Effector memory CD4-positive, alpha-beta T cell (primary cell): Measurements from ENCODE around the gene OXTR.

Experiments
- DNase-seq, 3 donors: peaks; one replicate each; pipeline ENCODE4 v3.0.0-alpha.2; 2020
- H3K27ac ChIP-seq: 2 replicates; pipeline ENCODE4 v1.7.0; 2013; ENCODE audit warnings: mild to moderate bottlenecking, low read length, moderate library complexity; ENCODE audit not compliant: insufficient read depth, poor library complexity, severe bottlenecking
- H3K27me3 ChIP-seq: replicated peaks from 2 replicates; pipeline ENCODE4 v1.7.0; 2013; ENCODE audit warnings: mild to moderate bottlenecking, low read length; ENCODE audit not compliant: insufficient read depth, control insufficient read depth, poor library complexity, severe bottlenecking
- H3K36me3 ChIP-seq: 2 replicates; pipeline ENCODE4 v1.7.0; 2013; ENCODE audit warnings: mild to moderate bottlenecking, low read length, moderate library complexity; ENCODE audit not compliant: control insufficient read depth, insufficient read depth
- H3K4me1 ChIP-seq: 2 replicates; pipeline ENCODE4 v1.7.0; 2013; ENCODE audit warnings: low read length, mild to moderate bottlenecking; ENCODE audit not compliant: control insufficient read depth, insufficient read depth, poor library complexity, severe bottlenecking
- H3K4me3 ChIP-seq: 2 replicates; pipeline ENCODE4 v1.7.0; 2013; ENCODE audit warnings: low read length, low read depth, mild to moderate bottlenecking; ENCODE audit not compliant: insufficient read depth, poor library complexity, severe bottlenecking
- H3K9me3 ChIP-seq: 2 replicates; pipeline ENCODE4 v1.7.0; 2013; ENCODE audit warnings: mild to moderate bottlenecking, low read length, moderate library complexity; ENCODE audit not compliant: control insufficient read depth

OXTR gene

GRCh38 chr3:8743911-8744310 is 25.5 kb downstream of the OXTR start:
- Histone ChIP-seq H3K4me1 (no peaks in the 10 kb centered on the region), H3K27me3 (no peaks in the 10 kb centered on the region), H3K27ac (no peak overlapping the region), H3K9me3 (no peaks in the 10 kb centered on the region), H3K4me3 (no peak overlapping the region), H3K36me3 (no peaks in the 10 kb centered on the region)
- DNase-seq: no peak

GRCh38 chr3:8743021-8743601 is 26.3 kb downstream of the OXTR start:
- Histone ChIP-seq H3K4me1 (no peaks in the 10 kb centered on the region), H3K9me3 (no peaks in the 10 kb centered on the region), H3K27ac (no peak overlapping the region), H3K27me3 (no peaks in the 10 kb centered on the region), H3K36me3 (no peaks in the 10 kb centered on the region), H3K4me3 (no peak overlapping the region)
- DNase-seq: no peak

- no peaks in the 10 kb centered on the region for H3K36me3 ChIP-seq
- no peaks in the 10 kb centered on the region for H3K9me3 ChIP-seq
- no peaks in the 10 kb centered on the region for H3K27me3 ChIP-seq
- H3K27ac ChIP-seq: no peak overlapping the region
- no peaks in the 10 kb centered on the region for H3K4me1 ChIP-seq
- no peak overlapping the region for H3K4me3 ChIP-seq
- DNase-seq: no peak
Measured at GRCh38 chr3:8741581-8742261, 27.7 kb downstream of the OXTR start.

- Histone ChIP-seq H3K4me1 (no peaks in the 10 kb centered on the region), H3K27me3 (no peaks in the 10 kb centered on the region), H3K27ac (no peak overlapping the region), H3K36me3 (no peaks in the 10 kb centered on the region), H3K9me3 (no peaks in the 10 kb centered on the region), H3K4me3 (no peak overlapping the region)
- no peak for DNase-seq
Measured at GRCh38 chr3:8739757-8740504, 29.5 kb downstream of the OXTR start.

GRCh38 chr3:8738639-8739038 is 30.8 kb downstream of the OXTR start:
- Histone ChIP-seq H3K36me3 (no peaks in the 10 kb centered on the region), H3K9me3 (no peaks in the 10 kb centered on the region), H3K27me3 (no peaks in the 10 kb centered on the region), H3K4me1 (no peaks in the 10 kb centered on the region), H3K4me3 (no peak overlapping the region), H3K27ac (no peak overlapping the region)
- no peak for DNase-seq

GRCh38 chr3:8737823-8738222 is 31.6 kb downstream of the OXTR start:
- no peaks in the 10 kb centered on the region for H3K4me1 ChIP-seq
- no peaks in the 10 kb centered on the region for H3K27me3 ChIP-seq
- H3K36me3 ChIP-seq: no peaks in the 10 kb centered on the region
- no peak for DNase-seq
- no peak overlapping the region for H3K4me3 ChIP-seq
- no peaks in the 10 kb centered on the region for H3K9me3 ChIP-seq
- H3K27ac ChIP-seq: no peak overlapping the region

- no peaks in the 10 kb centered on the region for H3K4me1 ChIP-seq
- no peaks in the 10 kb centered on the region for H3K27me3 ChIP-seq
- no peaks in the 10 kb centered on the region for H3K9me3 ChIP-seq
- DNase-seq: no peak
- H3K27ac ChIP-seq: no peak overlapping the region
- no peaks in the 10 kb centered on the region for H3K36me3 ChIP-seq
- H3K4me3 ChIP-seq: no peak overlapping the region
Measured at GRCh38 chr3:8737301-8737700, 32.1 kb downstream of the OXTR start.

- Histone ChIP-seq H3K36me3 (no peaks in the 10 kb centered on the region), H3K4me1 (no peaks in the 10 kb centered on the region), H3K9me3 (no peaks in the 10 kb centered on the region), H3K27ac (no peak overlapping the region), H3K4me3 (no peak overlapping the region), H3K27me3 (no peaks in the 10 kb centered on the region)
- DNase-seq: no peak
Measured at GRCh38 chr3:8736436-8736835, 33.0 kb downstream of the OXTR start.

- Histone ChIP-seq H3K9me3 (no peaks in the 10 kb centered on the region), H3K4me1 (no peaks in the 10 kb centered on the region), H3K36me3 (no peaks in the 10 kb centered on the region), H3K27ac (no peak overlapping the region), H3K4me3 (no peak overlapping the region), H3K27me3 (no peaks in the 10 kb centered on the region)
- DNase-seq: no peak
Measured at GRCh38 chr3:8734908-8735307, 34.5 kb downstream of the OXTR start.

GRCh38 chr3:8734137-8734878 is 35.1 kb downstream of the OXTR start:
- no peak for DNase-seq
- Histone ChIP-seq H3K4me1 (no peaks in the 10 kb centered on the region), H3K27ac (no peak overlapping the region), H3K9me3 (no peaks in the 10 kb centered on the region), H3K27me3 (no peaks in the 10 kb centered on the region), H3K4me3 (no peak overlapping the region), H3K36me3 (no peaks in the 10 kb centered on the region)
